CD4-positive, alpha-beta T cell treated with Interleukin-15 for 1 hour (primary cell): Measurements from ENCODE around the gene CATSPERE.
"Not testable (repeated sequence)": the region's sequence is repeated elsewhere in the genome, so short reads cannot be mapped to it uniquely, and the experiment has no call there.

Experiments used
- DNase-seq: peaks from one replicate; pipeline ENCODE4 v3.0.0-alpha.2; 2020

The CATSPERE gene

DNA sequence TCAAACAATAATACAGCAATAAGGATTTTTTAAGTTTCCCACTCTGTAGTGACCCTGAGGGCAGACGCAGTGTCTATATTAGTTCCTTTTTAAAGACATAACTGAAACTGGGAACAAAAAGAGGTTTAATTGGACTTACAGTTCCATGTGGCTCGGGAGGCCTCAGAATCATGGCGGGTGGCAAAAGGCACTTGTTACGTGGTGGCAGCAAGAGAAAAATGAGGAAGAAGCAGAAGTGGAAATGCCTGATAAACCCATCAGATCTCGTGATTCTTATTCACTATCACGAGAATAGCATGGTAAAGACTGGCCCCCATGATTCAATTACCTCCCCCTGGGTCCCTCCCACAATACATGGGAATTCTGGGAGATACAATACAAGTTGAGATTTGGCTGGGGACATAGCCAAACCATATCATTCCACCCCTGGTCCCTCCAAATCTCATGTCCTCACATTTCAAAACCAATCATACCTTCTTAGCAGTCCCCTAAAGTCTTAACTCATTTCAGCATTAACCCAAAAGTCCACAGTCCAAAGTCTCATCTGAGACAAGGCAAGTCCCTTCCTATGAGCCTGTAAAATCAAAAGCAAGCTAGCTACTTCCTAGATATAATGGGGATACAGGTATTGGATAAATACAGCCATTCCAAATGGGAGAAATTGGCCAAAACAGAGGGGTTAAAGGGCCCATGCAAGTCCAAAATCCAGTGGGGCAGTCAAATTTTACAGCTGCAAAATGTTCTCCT is 205.8 kb downstream of the CATSPERE start:
- DNase-seq = not testable (repeated sequence)

- no peak for DNase-seq
Observed at GRCh38 chr1:244667797-244668196, 206.7 kb downstream of the CATSPERE start.

DNA sequence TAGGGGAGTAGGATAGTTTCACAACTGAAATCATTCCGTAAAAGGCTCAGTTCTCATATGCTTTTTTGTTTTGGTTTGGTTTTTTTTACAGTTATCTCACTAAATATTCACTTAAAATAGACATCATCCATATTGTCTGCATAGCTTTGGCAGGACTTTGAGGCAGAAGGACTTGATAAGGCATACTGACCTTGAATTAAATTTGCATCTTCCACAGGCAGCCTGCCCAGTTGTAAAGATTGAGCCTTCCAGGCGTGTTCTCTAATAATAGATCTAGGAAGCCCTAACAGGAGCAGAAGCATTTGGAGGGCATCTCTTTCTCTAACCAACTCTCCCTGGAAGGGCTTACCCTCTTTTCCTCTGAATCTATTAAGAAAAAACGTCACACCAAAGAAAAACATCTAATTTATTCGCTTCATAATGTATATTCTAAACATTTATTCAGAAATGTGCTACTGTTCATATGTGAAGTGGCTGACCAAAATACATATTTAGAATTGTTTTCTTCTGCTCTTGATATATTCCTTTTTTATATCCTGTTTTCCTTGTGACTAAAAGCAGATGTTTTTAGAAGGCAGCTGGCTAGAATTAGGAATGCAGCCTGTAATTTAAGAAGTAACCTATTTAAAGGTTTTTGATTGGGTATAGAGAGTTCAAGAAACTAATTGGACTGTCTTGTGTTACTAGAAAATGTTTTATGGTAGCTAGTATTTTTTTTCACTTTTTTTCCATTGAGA is 212.0 kb downstream of the CATSPERE start:
- no peak for DNase-seq

DNA sequence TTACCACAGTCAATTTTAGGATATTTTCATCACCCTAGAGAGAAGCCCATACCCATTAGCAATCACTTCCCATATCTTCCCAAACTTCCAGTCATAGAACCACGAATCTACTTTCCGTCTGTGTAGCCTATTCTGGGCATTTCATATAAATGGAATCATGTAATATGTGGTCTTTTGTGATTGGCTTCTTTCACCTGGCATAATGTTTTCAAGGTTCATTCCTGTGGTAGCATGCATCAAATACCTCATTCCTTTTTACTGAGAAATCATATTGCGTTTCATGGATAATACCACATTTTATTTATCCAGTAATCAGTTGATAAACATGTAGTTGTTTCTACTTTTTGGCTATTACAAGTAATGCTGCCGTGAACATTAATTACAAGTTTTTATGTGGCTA is 213.4 kb downstream of the CATSPERE start:
- no peak for DNase-seq

GRCh38 chr1:244675167-244675566 is 214.1 kb downstream of the CATSPERE start:
- no peak for DNase-seq

DNA sequence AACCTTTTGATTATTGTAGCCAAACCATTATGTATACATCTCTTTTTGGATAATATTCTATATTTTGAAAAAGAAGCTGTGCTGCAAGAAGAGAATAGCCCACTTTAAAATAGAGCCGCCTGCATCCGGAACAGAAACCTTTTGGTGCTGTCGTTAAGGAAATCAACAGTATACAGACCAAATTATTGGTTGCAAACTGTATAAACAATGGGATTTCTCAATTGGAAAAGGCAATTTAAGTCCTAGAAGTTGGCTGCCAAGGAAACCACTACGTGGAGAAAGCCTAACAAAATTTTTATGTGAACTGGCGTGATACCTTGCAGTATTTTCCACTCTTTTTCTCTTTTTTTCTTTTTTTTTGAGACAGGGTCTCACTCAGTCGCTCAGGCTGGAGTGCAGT is 217.6 kb downstream of the CATSPERE start:
- no peak for DNase-seq

DNA sequence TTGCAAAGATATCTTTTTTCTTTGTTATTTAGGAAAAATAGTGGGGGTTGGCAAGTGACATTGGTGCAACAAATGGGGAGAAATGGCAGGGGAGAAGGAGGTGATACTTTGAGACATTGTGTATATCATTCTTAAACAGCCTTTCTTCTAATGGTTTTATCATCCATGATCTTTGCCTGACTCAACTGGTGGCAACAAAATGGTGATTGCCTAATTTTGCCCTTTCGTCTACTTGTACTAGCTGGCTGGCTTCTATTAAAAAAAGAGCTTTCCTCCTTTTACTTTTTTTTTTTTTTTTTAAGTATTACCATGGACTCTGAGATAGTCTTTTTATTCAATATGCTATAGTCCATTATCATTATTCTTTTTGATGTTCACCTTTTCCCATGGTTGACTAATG is 219.6 kb downstream of the CATSPERE start:
- DNase-seq = no peak

GRCh38 chr1:244682087-244682486 is 221.0 kb downstream of the CATSPERE start:
- DNase-seq = not testable (repeated sequence)
